Ovary (tissue), 9 donors: Measurements from ENCODE around the gene C2orf66. TPM values are rescaled to one million over a fixed set of nuclear protein-coding genes. Genes with fewer than 3 reads are reported as not detected.

ENCODE experiments used
- DNase-seq, 5 donors: peaks; one replicate each; pipeline ENCODE4 v3.0.0-alpha.2; 2019 to 2020
- H3K27ac ChIP-seq, 2 donors: fragments of 200-600 bp; one replicate each; pipeline versions ENCODE4 v1.5.1 to v1.8.0; 2019 to 2022
- H3K27me3 ChIP-seq: fragments of 200-600 bp; one replicate; pipeline ENCODE4 v1.8.0; 2022
- H3K36me3 ChIP-seq: fragments of 200-600 bp; sonication (generic); one replicate; pipeline ENCODE4 v1.5.1; 2019
- H3K4me1 ChIP-seq: one replicate; pipeline ENCODE4 v1.8.1; 2013; ENCODE audit warnings: mild to moderate bottlenecking, moderate library complexity; ENCODE audit not compliant: insufficient read depth
- H3K4me3 ChIP-seq: fragments of 200-600 bp; sonication (generic); one replicate; pipeline ENCODE4 v1.5.1; 2017
- H3K9me3 ChIP-seq, 2 donors: fragments of 200-600 bp in 1 of 2; sonication (generic) in 1 of 2; one replicate each; pipeline versions ENCODE4 v1.5.1 to v1.8.1; 2013 to 2019; ENCODE audit warnings: mild to moderate bottlenecking in 1 of 2, moderate library complexity in 1 of 2
- CTCF ChIP-seq, 3 donors: fragments of 450-650 bp in 2 of 3; fragments of 200-600 bp in 1 of 3; IDR thresholded peaks; one replicate each; pipeline versions ENCODE4 v1.5.1 to v1.8.0; 2016 to 2022; ENCODE audit warnings: antibody characterized with exemption in 3 of 3, mild to moderate bottlenecking in 1 of 3
- EP300 ChIP-seq: sonication (generic); formaldehyde crosslinking; IDR thresholded peaks from one replicate; pipeline ENCODE4 v1.6.1; 2017; ENCODE audit warnings: antibody characterized with exemption
- POLR2A ChIP-seq: fragments of 450-650 bp; IDR thresholded peaks from one replicate; pipeline ENCODE4 v1.6.1; 2017; ENCODE audit warnings: antibody characterized with exemption, mild to moderate bottlenecking, moderate library complexity
- WGBS, 3 donors: extraction: QIAGEN DNeasy Blood & Tissue Kit in 1 of 3; methylation state at CpG; one replicate each; pipeline versions ENCODE4 v1.1.5 to v1.1.7; 2013 to 2017; 5-methylcytosine and 5-hydroxymethylcytosine counted together
- intact Hi-C, 4 donors: fragments of 100-400 bp; cut with DNase I; formaldehyde crosslinking; loops; one replicate each; pipeline versions ENCODE4 v1.11.0 to v1.15.1; 2022 to 2023
- polyA plus RNA-seq, 2 donors: library from polyadenylated mRNA; stranded (reverse); fragments of 200-250 nt in 1 of 2; fragments of 350-450 nt in 1 of 2; fragmentation: Illumina TruSeq in 1 of 2; extraction: RNeasy Lipid Tissue Mini Kit (QIAGEN cat#74804) in 1 of 2; gene quantifications; one replicate each; pipeline ENCODE4 v1.2.3, GENCODE V29; 2013 to 2014
- small RNA-seq: library from RNA; depleted of rRNA; stranded (forward); fragments of <200 nt; gene quantifications from one replicate; pipeline ENCODE3, GENCODE V24; 2016
- total RNA-seq, 7 donors: library from RNA; depleted of rRNA in 2 of 7; stranded (reverse); fragments of >200 nt in 2 of 7; fragmentation: NEBNext Ultra II Directional in 3 of 7; extraction: Animal tissue kit (Norgen Biotek cat#: 25700) in 3 of 7; gene quantifications; one replicate each; pipeline versions ENCODE4 v1.1.0 to v1.2.4, GENCODE V29; 2016 to 2023
- donor health status: DM: no; HTN: no; CAD: no; lungs with moderate emphysema.
- donor health status: DM: no; HTN: no; CAD: no.
- donor health status: Bipolar disorder and iron deficiency.
- donor health status: DM: yes; HTN: yes; CAD: no.
- donor health status: DM: no; HTN: no; CAD: no.
- donor health status: DM: yes; HTN: yes; CAD: no.

C2orf66 gene
- total and polyA plus RNA-seq, 9 donors, result 0.07 to 0.22 (median 0.20) TPM; not detected in 6

- Histone ChIP-seq H3K27ac (no peak overlapping the region), H3K4me1 (no peaks in the 10 kb centered on the region), H3K36me3 (no peaks in the 10 kb centered on the region), H3K4me3 (no peak overlapping the region), H3K9me3 (no peaks in the 10 kb centered on the region), H3K27me3 (no peaks in the 10 kb centered on the region)
- TF ChIP-seq POLR2A (no peak), CTCF (IDR thresholded peaks at IDR 0.05) (no peak), EP300 (no peak)
- no peak for DNase-seq
- 8 to 32% (median 13%) methylated on average over 3 of the region's 3 CpGs for WGBS, 3 donors
- intact Hi-C loops, result loop anchor here in 1 of 4 donors (10.0 kb wide), 1 partner anchor 684 kb away; no protein-coding TSS in a partner anchor
Measured at GRCh38 chr2:196758474-196759377, 50.4 kb downstream of the C2orf66 start.

Small RNA genes within 50 kb of the gene (small RNA-seq; reads per million reads assigned to genes)
- gene AC012486.1, result not detected

Other genes starting within 250 kb of the C2orf66 start
- gene HECW2, start 215.8 kb downstream of the C2orf66 start, total RNA-seq, result 10 to 100 TPM in 1 of 7 donors, 1 to 10 TPM in 6; 1.4 to 14.0 (median 2.0) TPM
- gene HECW2, start 215.8 kb downstream of the C2orf66 start, polyA plus RNA-seq, result 1 to 10 TPM in 1 of 2 donors, under 1 TPM in 1; 0.81 to 7.2 TPM
- 1 to 10 TPM in 3 of 7 donors, under 1 TPM in 4; 0.25 to 3.4 (median 0.99) TPM for gene CCDC150, start 169.6 kb downstream of the C2orf66 start, total RNA-seq
- 1 to 10 TPM; 1.1 to 3.5 TPM for gene CCDC150, start 169.6 kb downstream of the C2orf66 start, polyA plus RNA-seq
- 10 to 100 TPM; 23.8 to 30.7 (median 28.0) TPM for gene GTF3C3, start 9.7 kb downstream of the C2orf66 start, total RNA-seq
- gene GTF3C3, start 9.7 kb downstream of the C2orf66 start, polyA plus RNA-seq, result 10 to 100 TPM; 11.6 to 25.6 TPM
- gene PGAP1, start 117.4 kb upstream of the C2orf66 start, total RNA-seq, result 10 to 100 TPM; 11.8 to 39.1 (median 20.6) TPM
- gene PGAP1, start 117.4 kb upstream of the C2orf66 start, polyA plus RNA-seq, result 1 to 10 TPM; 3.2 to 5.6 TPM